Bronchial epithelial cell (primary cell): ENCODE results near the gene POLR3K. TPM values are rescaled to one million over a fixed set of nuclear protein-coding genes. Genes with fewer than 3 reads are reported as not detected.

Source experiments
- DNase-seq: peaks from one replicate; pipeline ENCODE4 v3.0.0-alpha.2; 2010; ENCODE audit warnings: low read depth
- FAIRE-seq: peaks from 2 replicates; lab custom pipeline; 2011; peaks lifted over from hg19 to GRCh38; lab: Jason Lieb, UNC
- H3K27me3 ChIP-seq: 2 replicates; pipeline ENCODE4 v1.5.1; 2011; ENCODE audit warnings: low read length; ENCODE audit not compliant: control insufficient read depth, insufficient read depth
- H3K36me3 ChIP-seq: 2 replicates; pipeline ENCODE4 v1.5.1; 2011; ENCODE audit warnings: low read length; ENCODE audit not compliant: control insufficient read depth, insufficient read depth
- H3K4me3 ChIP-seq: 2 replicates; pipeline ENCODE4 v1.5.1; 2011; ENCODE audit warnings: mild to moderate bottlenecking, low read depth, low read length, control low read depth
- CTCF ChIP-seq: IDR thresholded peaks from 2 replicates; pipeline ENCODE4 v1.5.1; 2011; ENCODE audit warnings: mild to moderate bottlenecking, moderate library complexity, low read length, control low read depth, inconsistent platforms; ENCODE audit not compliant: insufficient read depth, severe bottlenecking
- total RNA-seq: library from RNA; depleted of rRNA; stranded (reverse); fragments of >200 nt; gene quantifications from 2 replicates; pipeline ENCODE4 v1.2.1, GENCODE V29; 2014

The POLR3K gene
- 4.7 and 5.8 TPM in 2 replicates for total RNA-seq

GRCh38 chr16:53346-54236 lies at the start of gene POLR3K, which contains the start of gene SNRNP25:
TSS of gene POLR3K (minus strand) at chr16:53608. CDS start at chr16:53586, 22 bp downstream.
TSS of gene SNRNP25 (plus strand) at chr16:53828. CDS start at chr16:54017, 189 bp downstream.
- Histone ChIP-seq H3K36me3 (peaks cover 16% of the 10 kb centered on the region), H3K27me3 (no peaks in the 10 kb centered on the region), H3K4me3 (peak within 1 kb of the TSS; percentile 84)
- DNase-seq (peak; percentile 90), FAIRE-seq (no peak)
- no peak for TF ChIP-seq CTCF

- FAIRE-seq (peak; percentile 88), DNase-seq (no peak)
- no peak for TF ChIP-seq CTCF
- no peak overlapping the region for H3K4me3 ChIP-seq
- no peaks in the 10 kb centered on the region for H3K27me3 ChIP-seq
- peaks cover 10% of the 10 kb centered on the region for H3K36me3 ChIP-seq
Observed at GRCh38 chr16:102060-102855, 48.9 kb upstream of the POLR3K start.

GRCh38 chr16:101586-101985 lies 48.2 kb upstream of the POLR3K start:
- Histone ChIP-seq H3K4me3 (no peak overlapping the region), H3K27me3 (no peaks in the 10 kb centered on the region), H3K36me3 (peaks cover 10% of the 10 kb centered on the region)
- DNase-seq (no peak), FAIRE-seq (no peak)
- no peak for TF ChIP-seq CTCF

- peaks cover 14% of the 10 kb centered on the region for H3K36me3 ChIP-seq
- no peak for DNase-seq
- H3K27me3 ChIP-seq, result no peaks in the 10 kb centered on the region
- H3K4me3 ChIP-seq, result no peak overlapping the region
- TF ChIP-seq CTCF, result no peak
- FAIRE-seq, result no peak
Observed at GRCh38 chr16:100989-101388, 47.6 kb upstream of the POLR3K start.

GRCh38 chr16:97822-98221 lies 44.4 kb upstream of the POLR3K start:
- TF ChIP-seq CTCF, result no peak
- H3K36me3 ChIP-seq, result peaks cover 18% of the 10 kb centered on the region
- DNase-seq (no peak), FAIRE-seq (no peak)
- no peak overlapping the region for H3K4me3 ChIP-seq
- H3K27me3 ChIP-seq, result no peaks in the 10 kb centered on the region
